Fibroblast of pulmonary artery (primary cell): ENCODE results near the gene FOXE3.

Source experiments
- DNase-seq: peaks from one replicate; pipeline ENCODE4 v3.0.0-alpha.2; 2010; ENCODE audit warnings: low read depth
- H3K4me3 ChIP-seq: replicated peaks from 2 replicates; pipeline ENCODE4 v1.5.1; 2011; ENCODE audit warnings: low read depth, mild to moderate bottlenecking, control low read depth, low read length, moderate library complexity
- CTCF ChIP-seq: IDR thresholded peaks from 2 replicates; pipeline ENCODE4 v1.5.1; 2011; ENCODE audit warnings: mild to moderate bottlenecking, control low read depth, low read length, inconsistent platforms; ENCODE audit errors: missing control alignments

Gene FOXE3

DNA sequence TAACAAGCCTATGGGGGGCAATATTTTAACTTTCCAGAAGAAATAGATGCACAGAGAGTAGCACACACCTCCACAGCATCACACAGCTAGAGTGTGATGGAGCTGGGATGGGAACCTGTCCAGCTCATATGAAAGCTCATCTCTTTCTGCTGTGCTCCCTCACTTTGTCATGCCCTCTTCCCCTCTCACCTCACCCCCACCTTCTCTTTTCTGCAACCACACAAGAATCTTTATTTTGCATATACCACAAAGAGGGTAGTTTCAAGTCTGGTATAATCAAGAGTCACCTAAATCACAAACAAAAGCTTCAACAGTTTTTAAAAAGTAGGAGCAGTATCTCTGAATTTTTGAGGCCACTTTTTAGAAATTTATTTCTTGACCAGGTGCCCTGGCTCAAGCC lies 44.4 kb downstream of the FOXE3 start:
- no peak for TF ChIP-seq CTCF
- no peak for DNase-seq
- no peak overlapping the region for H3K4me3 ChIP-seq

DNA sequence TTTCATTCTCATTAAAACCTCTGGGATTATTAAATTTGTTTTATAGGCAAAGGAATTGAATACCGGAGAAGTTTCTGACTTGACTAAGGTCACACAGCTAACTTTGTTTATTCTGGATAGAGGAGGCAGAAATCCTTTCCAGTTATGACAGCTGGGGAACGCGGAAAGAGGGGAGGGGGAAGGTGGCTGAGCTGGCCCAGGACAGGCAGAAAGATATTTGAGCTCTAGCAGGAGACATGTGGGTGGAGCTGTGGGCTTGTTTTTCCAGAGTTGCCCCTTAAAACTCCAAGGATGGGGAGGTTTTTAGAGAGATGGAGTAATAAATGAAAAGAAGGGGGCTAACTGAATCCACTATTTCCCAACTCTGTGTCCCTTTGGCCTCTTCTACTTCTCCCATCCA lies 49.5 kb downstream of the FOXE3 start:
- DNase-seq = no peak
- no peak overlapping the region for H3K4me3 ChIP-seq
- TF ChIP-seq CTCF = no peak
